HT-29 (cell line): ENCODE data around the gene CCDC180. TPM values are rescaled to one million over a fixed set of nuclear protein-coding genes. Genes with fewer than 3 reads are reported as not detected.

Experiments
- small RNA-seq: library from RNA; depleted of rRNA; stranded (forward); fragments of <200 nt; gene quantifications from one replicate; pipeline ENCODE3, GENCODE V24; 2014
- total RNA-seq: library from RNA; depleted of rRNA; stranded (reverse); fragments of >200 nt; shearing (Covaris generic); gene quantifications from 2 replicates; pipeline ENCODE4 v1.2.3, GENCODE V29; 2014; rRNA removed

Gene CCDC180
- total RNA-seq, 1 experiment from 2014 or later = 0.13 TPM

Small RNA genes within 50 kb of the gene (small RNA-seq; reads per million reads assigned to genes)
- gene AL512590.2 = not detected
- not detected for gene CCDC180

Other genes starting within 250 kb of the CCDC180 start
- 7.3 and 8.7 TPM in 2 replicates for gene TDRD7, start 104.4 kb downstream of the CCDC180 start, total RNA-seq
- not detected in 2 replicates for gene TMOD1, start 194.0 kb downstream of the CCDC180 start, total RNA-seq